Lower leg skin (tissue), 4 donors: Measurements from ENCODE around the gene FOXE1. TPM values are rescaled to one million over a fixed set of nuclear protein-coding genes. Genes with fewer than 3 reads are reported as not detected.

Source experiments
- DNase-seq, 2 donors: peaks; one replicate each; pipeline ENCODE4 v3.0.0-alpha.2; 2019; ENCODE audit warnings: low spot score in 2 of 2
- H3K4me3 ChIP-seq: fragments of 200-600 bp; sonication (generic); 2 replicates; pipeline ENCODE4 v1.5.1; 2017; ENCODE audit warnings: mild to moderate bottlenecking, low read depth; ENCODE audit not compliant: poor library complexity, severe bottlenecking
- POLR2A ChIP-seq, 2 donors: fragments of 450-650 bp; IDR thresholded peaks; one replicate each; pipeline ENCODE4 v1.6.1; 2016 to 2017; ENCODE audit warnings: antibody characterized with exemption in 2 of 2, mild to moderate bottlenecking in 1 of 2, moderate library complexity in 1 of 2
- WGBS, 2 donors: methylation state at CpG; one replicate each; pipeline ENCODE4 v1.1.5; 2018; 5-methylcytosine and 5-hydroxymethylcytosine counted together
- intact Hi-C: fragments of 100-400 bp; cut with DNase I; formaldehyde crosslinking; loops from one replicate; pipeline ENCODE4 v1.15.0; 2023; ENCODE audit warnings: low total_unique reads
- total RNA-seq, 4 donors: library from RNA; depleted of rRNA; stranded (reverse); fragments of >200 nt; gene quantifications; one replicate each; pipeline ENCODE4 v1.1.0, GENCODE V29; 2016
- TF ChIP-seq, protein P1 (sequence below), 3 donors: fragments of 450-650 bp; IDR thresholded peaks; one replicate each; pipeline ENCODE4 v1.5.1; 2016; ENCODE audit warnings: antibody characterized with exemption in 3 of 3, mild to moderate bottlenecking in 3 of 3, moderate library complexity in 2 of 3

Gene FOXE1
- total RNA-seq, 4 donors from 2014 or later = 0.27 to 2.9 (median 1.6) TPM

DNA sequence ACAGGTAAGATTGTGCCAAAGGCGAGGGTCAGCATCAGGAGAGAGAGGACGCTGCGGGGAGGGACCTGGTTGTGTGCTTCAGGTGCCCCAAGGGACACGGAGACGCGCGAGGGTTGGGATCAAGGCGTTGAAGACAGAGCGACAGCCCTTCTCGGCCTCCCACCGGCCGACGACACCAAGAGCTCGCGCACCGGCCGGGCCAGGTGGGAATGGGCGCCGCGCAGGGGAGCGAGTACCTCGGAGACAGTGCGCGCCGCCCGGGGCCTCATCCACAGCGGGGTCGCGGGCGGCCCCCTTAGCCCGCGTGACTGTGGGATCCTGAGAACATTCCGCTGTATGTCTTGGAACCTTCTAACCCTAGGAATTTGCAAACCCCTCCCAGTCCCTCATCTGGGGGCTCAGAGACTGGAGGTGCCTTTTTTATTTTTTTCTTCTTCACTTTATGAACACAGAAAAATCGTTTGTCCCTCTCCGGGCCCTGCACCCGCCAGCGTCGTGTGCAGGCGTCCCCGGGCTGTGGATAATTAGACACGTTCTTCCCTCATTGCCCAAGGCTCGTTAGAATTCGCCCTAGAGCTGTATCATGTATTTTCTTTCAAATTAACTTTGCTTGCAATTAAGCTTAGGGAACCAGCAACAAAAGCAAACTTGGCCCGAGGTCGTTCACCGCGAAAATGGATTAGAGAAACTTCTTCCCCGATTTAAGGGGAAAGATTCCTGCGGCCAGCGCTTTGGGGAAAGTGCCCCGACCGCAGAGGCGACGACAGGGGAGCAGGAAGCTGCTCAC lies 4.8 kb downstream of the FOXE1 start:
- intact Hi-C loops = no loop called here
- no peak overlapping the region for H3K4me3 ChIP-seq
- no peak for DNase-seq
- TF ChIP-seq, protein P1, sequence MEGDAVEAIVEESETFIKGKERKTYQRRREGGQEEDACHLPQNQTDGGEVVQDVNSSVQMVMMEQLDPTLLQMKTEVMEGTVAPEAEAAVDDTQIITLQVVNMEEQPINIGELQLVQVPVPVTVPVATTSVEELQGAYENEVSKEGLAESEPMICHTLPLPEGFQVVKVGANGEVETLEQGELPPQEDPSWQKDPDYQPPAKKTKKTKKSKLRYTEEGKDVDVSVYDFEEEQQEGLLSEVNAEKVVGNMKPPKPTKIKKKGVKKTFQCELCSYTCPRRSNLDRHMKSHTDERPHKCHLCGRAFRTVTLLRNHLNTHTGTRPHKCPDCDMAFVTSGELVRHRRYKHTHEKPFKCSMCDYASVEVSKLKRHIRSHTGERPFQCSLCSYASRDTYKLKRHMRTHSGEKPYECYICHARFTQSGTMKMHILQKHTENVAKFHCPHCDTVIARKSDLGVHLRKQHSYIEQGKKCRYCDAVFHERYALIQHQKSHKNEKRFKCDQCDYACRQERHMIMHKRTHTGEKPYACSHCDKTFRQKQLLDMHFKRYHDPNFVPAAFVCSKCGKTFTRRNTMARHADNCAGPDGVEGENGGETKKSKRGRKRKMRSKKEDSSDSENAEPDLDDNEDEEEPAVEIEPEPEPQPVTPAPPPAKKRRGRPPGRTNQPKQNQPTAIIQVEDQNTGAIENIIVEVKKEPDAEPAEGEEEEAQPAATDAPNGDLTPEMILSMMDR (IDR thresholded peaks at IDR 0.05) = no peak
- no peak for TF ChIP-seq POLR2A (IDR thresholded peaks at IDR 0.05)
- WGBS, 2 donors = 28 to 32% methylated on average over 54 of the region's 54 CpGs

DNA sequence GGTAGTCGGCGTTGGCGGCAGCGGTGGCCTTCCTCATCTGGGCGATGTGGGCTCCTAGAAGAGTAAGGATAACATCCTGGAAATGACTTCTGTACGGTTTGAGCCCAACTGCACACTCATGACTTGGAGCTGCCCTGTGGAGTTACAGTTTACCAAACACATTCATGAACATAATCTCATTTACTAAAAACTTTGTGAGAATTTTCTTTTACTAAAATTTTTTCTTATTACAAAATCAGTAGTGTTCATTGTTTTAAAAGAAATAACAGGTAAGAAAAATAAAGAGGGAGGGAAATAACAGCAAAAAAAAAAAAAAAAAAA lies 5.3 kb downstream of the FOXE1 start:
- DNase-seq = no peak
- no peak overlapping the region for H3K4me3 ChIP-seq
- intact Hi-C loops = no loop called here
- 34 to 38% methylated on average over 6 of the region's 6 CpGs for WGBS, 2 donors
- TF ChIP-seq, protein P1 (IDR thresholded peaks at IDR 0.05) = no peak
- TF ChIP-seq POLR2A (IDR thresholded peaks at IDR 0.05) = no peak

DNA sequence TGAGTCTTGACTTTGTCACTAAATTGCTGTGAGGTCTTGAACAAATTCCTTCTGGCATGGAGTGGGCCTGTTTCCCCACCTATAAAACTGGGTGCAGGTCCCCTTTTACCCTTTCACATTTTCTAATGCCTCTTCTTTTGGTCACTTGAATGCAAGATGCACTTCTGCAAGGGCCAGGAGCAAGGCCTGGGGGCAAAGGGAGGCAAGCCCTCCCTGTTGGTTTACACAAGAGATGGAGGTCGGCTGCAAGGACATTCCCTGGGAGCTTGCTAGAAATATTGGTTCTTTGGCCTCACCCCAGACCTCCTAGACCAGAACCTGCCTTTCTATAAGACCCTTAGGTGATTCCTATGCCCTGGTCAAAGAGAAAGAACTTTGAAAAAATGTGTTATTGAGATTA lies 5.8 kb downstream of the FOXE1 start:
- WGBS, 2 donors = 44 to 67% methylated on average over 1 of the region's 1 CpG
- intact Hi-C loops = no loop called here

DNA sequence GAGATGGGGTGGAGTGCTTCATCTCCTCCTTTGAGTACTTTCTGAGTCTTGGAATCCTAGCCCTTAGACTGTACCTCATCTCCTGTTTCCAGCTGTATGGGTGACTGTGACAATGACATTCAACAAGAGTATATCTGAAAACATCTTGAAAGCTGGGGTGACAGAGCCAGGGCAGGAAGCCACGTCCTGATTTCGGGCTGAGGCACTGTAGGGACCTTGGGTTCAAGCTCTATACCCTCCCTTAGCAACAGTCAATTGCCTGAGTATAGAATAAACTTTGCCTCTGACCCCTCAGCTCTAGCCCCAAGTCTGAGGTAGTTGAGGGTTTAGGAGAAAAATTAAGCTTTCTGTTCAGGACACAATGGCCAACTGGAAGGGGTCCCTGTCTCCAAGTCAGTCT lies 6.3 kb downstream of the FOXE1 start:
- TF ChIP-seq POLR2A (IDR thresholded peaks at IDR 0.05) = no peak
- TF ChIP-seq, protein P1 (IDR thresholded peaks at IDR 0.05) = no peak
- 57 to 65% methylated on average over 2 of the region's 2 CpGs for WGBS, 2 donors
- intact Hi-C loops = no loop called here

More for the DNA sequence above, 5.8 kb downstream of the FOXE1 start:
- no peak for TF ChIP-seq POLR2A (IDR thresholded peaks at IDR 0.05)
- TF ChIP-seq, protein P1 (IDR thresholded peaks at IDR 0.05) = no peak
- H3K4me3 ChIP-seq = no peak overlapping the region
- no peak for DNase-seq

DNA sequence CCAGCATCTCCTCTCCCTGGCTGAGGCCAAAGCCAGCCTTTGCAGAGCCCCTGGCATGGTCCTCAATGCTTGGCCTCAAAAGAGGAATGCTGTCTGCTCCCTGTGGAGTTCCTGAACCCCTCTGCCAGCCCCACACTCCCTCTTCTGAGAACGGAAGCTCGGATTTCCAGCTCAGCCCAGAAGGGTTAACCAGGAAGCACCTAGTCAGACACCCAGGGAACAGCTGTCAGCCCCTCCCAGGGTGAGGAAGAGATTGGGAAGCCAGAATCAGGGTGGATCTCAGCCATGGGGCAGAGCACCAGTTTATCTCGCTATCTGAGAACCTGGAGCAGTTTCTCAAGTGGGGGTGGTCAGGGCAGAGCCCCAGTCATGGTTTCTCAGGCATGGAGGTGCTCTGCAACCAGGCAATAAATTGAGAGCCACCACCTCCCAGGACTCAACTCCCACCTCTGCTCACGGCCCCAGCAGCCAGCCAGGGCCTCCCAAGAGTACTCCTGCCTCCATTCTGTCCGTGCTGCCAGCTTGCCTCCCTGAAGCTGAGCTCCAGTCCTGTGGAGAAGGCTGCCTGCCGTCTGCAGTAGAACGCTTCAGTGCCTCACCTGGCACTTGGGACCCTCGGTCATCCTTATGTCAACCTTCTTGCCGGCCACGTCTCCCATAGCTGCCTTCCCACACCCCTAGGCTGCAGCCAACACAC lies 7.6 kb downstream of the FOXE1 start:
- no peak overlapping the region for H3K4me3 ChIP-seq
- TF ChIP-seq POLR2A (IDR thresholded peaks at IDR 0.05) = no peak
- TF ChIP-seq, protein P1 (IDR thresholded peaks at IDR 0.05) = no peak
- intact Hi-C loops = no loop called here
- no peak for DNase-seq
- WGBS, 2 donors = 40 to 44% methylated on average over 10 of the region's 10 CpGs

More for the DNA sequence above, 6.3 kb downstream of the FOXE1 start:
- no peak overlapping the region for H3K4me3 ChIP-seq
- no peak for DNase-seq
